CD14-positive monocyte (primary cell): ENCODE data around the gene JUP. TPM values are rescaled to one million over a fixed set of nuclear protein-coding genes. Genes with fewer than 3 reads are reported as not detected.

ENCODE experiments used
- DNase-seq, 3 donors: peaks; one replicate each; pipeline ENCODE4 v3.0.0-alpha.2; 2011 to 2022
- H2AFZ ChIP-seq: 2 replicates; pipeline ENCODE4 v1.6.0; 2012; ENCODE audit warnings: mild to moderate bottlenecking, low read depth, low read length, inconsistent platforms; ENCODE audit not compliant: insufficient read depth, poor library complexity, severe bottlenecking
- H3K27ac ChIP-seq, 2 donors: 1 replicate in 1 of 2; 2 replicates in 1 of 2; pipeline ENCODE4 v1.5.1; 2012 to 2013; ENCODE audit warnings: low read length in 2 of 2, control low read depth in 1 of 2, inconsistent platforms in 1 of 2, low read depth in 1 of 2, mild to moderate bottlenecking in 1 of 2
- H3K27me3 ChIP-seq, 2 donors: one replicate each; pipeline versions ENCODE4 v1.6.0 to v1.6.1; 2011 to 2013; ENCODE audit warnings: low read length in 2 of 2; ENCODE audit not compliant: control insufficient read depth in 2 of 2, insufficient read depth in 2 of 2
- H3K36me3 ChIP-seq, 2 donors: replicated peaks in 1 of 2; 1 replicate in 1 of 2; 2 replicates in 1 of 2; pipeline versions ENCODE4 v1.5.1 to v1.6.1; 2012 to 2013; ENCODE audit warnings: low read length in 2 of 2, control low read depth in 1 of 2, inconsistent platforms in 1 of 2, mild to moderate bottlenecking in 1 of 2; ENCODE audit not compliant: insufficient read depth in 2 of 2, control insufficient read depth in 1 of 2
- H3K4me1 ChIP-seq, 2 donors: 1 replicate in 1 of 2; 2 replicates in 1 of 2; pipeline versions ENCODE4 v1.5.1 to v1.6.1; 2012 to 2013; ENCODE audit warnings: low read length in 2 of 2, control low read depth in 1 of 2, inconsistent platforms in 1 of 2, mild to moderate bottlenecking in 1 of 2, moderate library complexity in 1 of 2; ENCODE audit not compliant: insufficient read depth in 2 of 2, control insufficient read depth in 1 of 2
- H3K4me2 ChIP-seq: replicated peaks from 2 replicates; pipeline ENCODE3; 2012; ENCODE audit warnings: low read length, moderate library complexity, mild to moderate bottlenecking; ENCODE audit not compliant: poor library complexity, severe bottlenecking; ENCODE audit errors: extremely low read depth
- H3K4me3 ChIP-seq, 3 experiments: fragments of 200-600 bp in 1 of 3; sonication (generic) in 1 of 3; replicated peaks in 1 of 3; 1 replicate in 2 of 3; 2 replicates in 1 of 3; pipeline ENCODE4 v1.5.1; 2011 to 2013; ENCODE audit warnings: low read length in 3 of 3, mild to moderate bottlenecking in 3 of 3, control low read depth in 2 of 3, low read depth in 2 of 3, inconsistent platforms in 1 of 3, moderate library complexity in 1 of 3
- H3K79me2 ChIP-seq: 2 replicates; pipeline ENCODE4 v1.6.0; 2012; ENCODE audit warnings: mild to moderate bottlenecking, control low read depth, inconsistent platforms, low read length, moderate library complexity; ENCODE audit not compliant: insufficient read depth
- H3K9ac ChIP-seq: 2 replicates; pipeline ENCODE4 v1.6.0; 2017; ENCODE audit warnings: low read length, mild to moderate bottlenecking; ENCODE audit not compliant: insufficient read depth, poor library complexity, severe bottlenecking
- H3K9me3 ChIP-seq, 2 donors: replicated peaks in 1 of 2; 1 replicate in 1 of 2; 2 replicates in 1 of 2; pipeline versions ENCODE4 v1.5.1 to v1.6.1; 2012 to 2013; ENCODE audit warnings: low read length in 2 of 2, control low read depth in 1 of 2; ENCODE audit not compliant: control insufficient read depth in 1 of 2, insufficient read depth in 1 of 2
- H4K20me1 ChIP-seq: 2 replicates; pipeline ENCODE4 v1.6.0; 2012; ENCODE audit warnings: mild to moderate bottlenecking, low read length, control low read depth, moderate library complexity; ENCODE audit not compliant: insufficient read depth
- H3K27ac Mint-ChIP-seq, 7 donors: one replicate each; pipeline ENCODE4 v1.8.0; 2020; ENCODE audit warnings: mild to moderate bottlenecking in 7 of 7, mixed read lengths in 7 of 7, moderate library complexity in 6 of 7, inconsistent platforms in 2 of 7
- H3K27me3 Mint-ChIP-seq, 3 donors: one replicate each; pipeline ENCODE4 v1.8.0; 2021 to 2022; ENCODE audit warnings: low read depth in 3 of 3, mild to moderate bottlenecking in 3 of 3, mixed read lengths in 3 of 3, moderate library complexity in 3 of 3, inconsistent platforms in 1 of 3
- H3K36me3 Mint-ChIP-seq, 2 donors: one replicate each; pipeline ENCODE4 v1.8.0; 2020; ENCODE audit warnings: mixed read lengths in 2 of 2, inconsistent platforms in 1 of 2, mild to moderate bottlenecking in 1 of 2
- H3K4me1 Mint-ChIP-seq: one replicate; pipeline ENCODE4 v1.8.0; 2020; ENCODE audit warnings: mild to moderate bottlenecking, mixed read lengths
- H3K4me3 Mint-ChIP-seq, 2 donors: one replicate each; pipeline ENCODE4 v1.8.0; 2020; ENCODE audit warnings: mild to moderate bottlenecking in 2 of 2, mixed read lengths in 2 of 2, moderate library complexity in 1 of 2
- H3K9me3 Mint-ChIP-seq, 7 donors: one replicate each; pipeline ENCODE4 v1.8.0; 2020 to 2022; ENCODE audit warnings: mixed read lengths in 7 of 7, mild to moderate bottlenecking in 6 of 7, moderate library complexity in 6 of 7, inconsistent platforms in 2 of 7
- CTCF ChIP-seq: fragments of 200-600 bp; IDR thresholded peaks from one replicate; pipeline ENCODE4 v1.8.0; 2022; ENCODE audit warnings: antibody characterized with exemption, mild to moderate bottlenecking
- WGBS: methylation state at CpG from one replicate; pipeline ENCODE4 v1.1.5; 2013; ENCODE audit warnings: missing lambda C conversion rate; ENCODE audit not compliant: insufficient coverage; 5-methylcytosine and 5-hydroxymethylcytosine counted together
- intact Hi-C, 2 donors: fragments of 100-400 bp; cut with micrococcal nuclease; formaldehyde crosslinking; loops; one replicate each; pipeline versions ENCODE4 v1.15.0 to v1.15.1; 2023
- polyA plus RNA-seq, 3 donors: library from polyadenylated mRNA; depleted of rRNA in 1 of 3; unstranded in 2 of 3; stranded (reverse) in 1 of 3; fragments of 300-500 nt in 2 of 3; fragments of >200 nt in 1 of 3; fragmentation: Illumina TruSeq in 2 of 3; gene quantifications; 1 replicate in 2 of 3; 2 replicates in 1 of 3; pipeline ENCODE4 v1.2.3, GENCODE V29; 2012 to 2021

The JUP gene
- polyA plus RNA-seq, 3 donors: 14.0 to 22.1 (median 15.4) TPM

GRCh38 chr17:41725134-41725533 lies 61.4 kb downstream of the JUP start:
- Histone ChIP-seq H3K79me2 (no peaks in the 10 kb centered on the region), H3K9ac (no peak overlapping the region), H4K20me1 (no peaks in the 10 kb centered on the region), H3K27me3 (peaks cover 0 to 1% of the 10 kb centered on the region in 2 donors), H3K27ac (no peak overlapping the region), H3K9me3 (no peaks in the 10 kb centered on the region), H3K4me1 (no peaks in the 10 kb centered on the region), H3K4me3 (no peak overlapping the region), H2AFZ (no peak overlapping the region), H3K36me3 (no peaks in the 10 kb centered on the region), H3K4me2 (no peak overlapping the region)
- WGBS: no CpG with 5 or more reads among the region's 5 CpGs
- no peak for DNase-seq
- Mint-ChIP-seq H3K9me3 (peaks cover 0 to 2% (median 0%) of the 10 kb centered on the region in 7 donors), H3K4me1 (no peaks in the 10 kb centered on the region), H3K27me3 (peaks cover 2 to 10% (median 10%) of the 10 kb centered on the region in 3 donors), H3K27ac (no peak overlapping the region), H3K36me3 (no peaks in the 10 kb centered on the region), H3K4me3 (no peak overlapping the region)
- no peak for TF ChIP-seq CTCF
- intact Hi-C loops: no loop called here

- H3K9ac ChIP-seq: no peak overlapping the region
- Mint-ChIP-seq H3K4me3 (no peak overlapping the region), H3K36me3 (no peaks in the 10 kb centered on the region), H3K9me3 (peaks cover 0 to 2% (median 0%) of the 10 kb centered on the region in 7 donors), H3K4me1 (no peaks in the 10 kb centered on the region), H3K27me3 (peaks cover 0 to 7% (median 6%) of the 10 kb centered on the region in 3 donors), H3K27ac (no peak overlapping the region)
- H3K79me2 ChIP-seq: no peaks in the 10 kb centered on the region
- 91% methylated on average over 16 of the region's 17 CpGs for WGBS
- no peaks in the 10 kb centered on the region for H4K20me1 ChIP-seq
- no peak overlapping the region for H3K4me2 ChIP-seq
- H3K4me3 ChIP-seq: no peak overlapping the region
- H3K27me3 ChIP-seq: no peaks in the 10 kb centered on the region
- no peak for DNase-seq
- no peaks in the 10 kb centered on the region for H3K36me3 ChIP-seq
- no peak for TF ChIP-seq CTCF
- no peaks in the 10 kb centered on the region for H3K9me3 ChIP-seq
- H3K27ac ChIP-seq: no peak overlapping the region
- H2AFZ ChIP-seq: no peak overlapping the region
- no peaks in the 10 kb centered on the region for H3K4me1 ChIP-seq
- intact Hi-C loops: no loop called here
These were observed 61.9 kb downstream of the JUP start for GRCh38 chr17:41724476-41725050.
